NCI-H1436 (cell line): ENCODE results near the gene MINPP1.

ENCODE experiments used
- DNase-seq: peaks from one replicate; lab custom pipeline; 2025; lab: John Stamatoyannopoulos, UW

Gene MINPP1

GRCh38 chr10:87519582-87519981 is 14.9 kb downstream of the MINPP1 start:
- no peak for DNase-seq

- DNase-seq = no peak
Observed at GRCh38 chr10:87523731-87524130, 19.0 kb downstream of the MINPP1 start.

- no peak for DNase-seq
Observed at GRCh38 chr10:87524296-87524695, 19.6 kb downstream of the MINPP1 start.

- DNase-seq = no peak
Observed at GRCh38 chr10:87531908-87532622, 27.4 kb downstream of the MINPP1 start.

GRCh38 chr10:87532696-87533095 is 28.0 kb downstream of the MINPP1 start:
- DNase-seq = no peak

- no peak for DNase-seq
Observed at GRCh38 chr10:87534173-87534858, 29.6 kb downstream of the MINPP1 start.

GRCh38 chr10:87538092-87539015 is 33.7 kb downstream of the MINPP1 start:
- DNase-seq = no peak

- no peak for DNase-seq
Observed at GRCh38 chr10:87541114-87541513, 36.4 kb downstream of the MINPP1 start.

GRCh38 chr10:87544721-87545120 is 40.0 kb downstream of the MINPP1 start:
- DNase-seq = no peak

- DNase-seq = no peak
Observed at GRCh38 chr10:87545783-87546182, 41.1 kb downstream of the MINPP1 start.

GRCh38 chr10:87546210-87546609 is 41.5 kb downstream of the MINPP1 start:
- DNase-seq = no peak

GRCh38 chr10:87546971-87547413 is 42.3 kb downstream of the MINPP1 start:
- DNase-seq = no peak

GRCh38 chr10:87547734-87548311 is 43.1 kb downstream of the MINPP1 start:
- no peak for DNase-seq

GRCh38 chr10:87550741-87551140 is 46.0 kb downstream of the MINPP1 start:
- DNase-seq = no peak

- no peak for DNase-seq
Observed at GRCh38 chr10:87551326-87551725, 46.6 kb downstream of the MINPP1 start.

GRCh38 chr10:87552248-87552929 is 47.7 kb downstream of the MINPP1 start:
- DNase-seq = no peak

GRCh38 chr10:87557409-87557808 is 52.7 kb downstream of the MINPP1 start:
- DNase-seq = no peak

GRCh38 chr10:87558333-87558732 is 53.6 kb downstream of the MINPP1 start:
- DNase-seq = no peak

GRCh38 chr10:87559392-87559791 is 54.7 kb downstream of the MINPP1 start:
- DNase-seq = no peak

- no peak for DNase-seq
Observed at GRCh38 chr10:87560495-87561129, 55.9 kb downstream of the MINPP1 start.

GRCh38 chr10:87562750-87563149 is 58.1 kb downstream of the MINPP1 start:
- DNase-seq = no peak
